Mammary epithelial cell (primary cell): Measurements from ENCODE around the gene NAA10.

Experiments used
- EZH2 ChIP-seq: IDR thresholded peaks from 2 replicates; pipeline ENCODE4 v1.6.1; 2012; ENCODE audit warnings: low read length, inconsistent platforms, borderline replicate concordance
- TF ChIP-seq, protein P1 (sequence below), 2 donors: IDR thresholded peaks in 1 of 2; conservative IDR thresholded peaks in 1 of 2; 2 replicates each; pipeline ENCODE4 v1.5.1; 2011 to 2012; ENCODE audit warnings: inconsistent platforms in 2 of 2, low read length in 2 of 2, mild to moderate bottlenecking in 2 of 2, control low read depth in 1 of 2, low read depth in 1 of 2; ENCODE audit not compliant: insufficient read depth in 1 of 2; ENCODE audit errors: extremely low read depth in 1 of 2

GRCh38 chrX:153909980-153910360, 24.9 kb downstream of the NAA10 start:
- TF ChIP-seq, protein P1, sequence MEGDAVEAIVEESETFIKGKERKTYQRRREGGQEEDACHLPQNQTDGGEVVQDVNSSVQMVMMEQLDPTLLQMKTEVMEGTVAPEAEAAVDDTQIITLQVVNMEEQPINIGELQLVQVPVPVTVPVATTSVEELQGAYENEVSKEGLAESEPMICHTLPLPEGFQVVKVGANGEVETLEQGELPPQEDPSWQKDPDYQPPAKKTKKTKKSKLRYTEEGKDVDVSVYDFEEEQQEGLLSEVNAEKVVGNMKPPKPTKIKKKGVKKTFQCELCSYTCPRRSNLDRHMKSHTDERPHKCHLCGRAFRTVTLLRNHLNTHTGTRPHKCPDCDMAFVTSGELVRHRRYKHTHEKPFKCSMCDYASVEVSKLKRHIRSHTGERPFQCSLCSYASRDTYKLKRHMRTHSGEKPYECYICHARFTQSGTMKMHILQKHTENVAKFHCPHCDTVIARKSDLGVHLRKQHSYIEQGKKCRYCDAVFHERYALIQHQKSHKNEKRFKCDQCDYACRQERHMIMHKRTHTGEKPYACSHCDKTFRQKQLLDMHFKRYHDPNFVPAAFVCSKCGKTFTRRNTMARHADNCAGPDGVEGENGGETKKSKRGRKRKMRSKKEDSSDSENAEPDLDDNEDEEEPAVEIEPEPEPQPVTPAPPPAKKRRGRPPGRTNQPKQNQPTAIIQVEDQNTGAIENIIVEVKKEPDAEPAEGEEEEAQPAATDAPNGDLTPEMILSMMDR (conservative IDR thresholded peaks at IDR 0.05 in 1 of 2, IDR thresholded peaks at IDR 0.05 in 1 of 2; ENCODE audit: extremely low read depth in 1 of 2, insufficient read depth in 1 of 2, low read depth in 1 of 2, low read length in 2 of 2) = no peak
- TF ChIP-seq EZH2 = no peak
